Lung (tissue), 12 donors: ENCODE data around the gene SPATA31E1. TPM values are rescaled to one million over a fixed set of nuclear protein-coding genes. Genes with fewer than 3 reads are reported as not detected.

Experiments used
- ATAC-seq: fragments of 200-7000 bp; cut with Tn5 transposase; one replicate; pipeline ENCODE4 v1.9.1; 2020; ENCODE audit warnings: moderate number of reproducible peaks; ENCODE audit not compliant: insufficient read depth, low FRiP score
- DNase-seq, 3 donors: peaks; one replicate each; pipeline ENCODE4 v3.0.0-alpha.2; 2013 to 2017
- H3K27ac ChIP-seq, 2 donors: one replicate each; pipeline ENCODE4 v1.5.1; 2013; ENCODE audit warnings: mild to moderate bottlenecking in 2 of 2, moderate library complexity in 2 of 2, control low read depth in 1 of 2, inconsistent platforms in 1 of 2, low read depth in 1 of 2, low read length in 1 of 2
- H3K27me3 ChIP-seq, 3 donors: one replicate each; pipeline ENCODE4 v1.5.1; 2013; ENCODE audit warnings: low read length in 2 of 3; ENCODE audit not compliant: control insufficient read depth in 3 of 3, insufficient read depth in 3 of 3
- H3K36me3 ChIP-seq, 4 donors: one replicate each; pipeline ENCODE4 v1.5.1; 2013; ENCODE audit warnings: low read length in 4 of 4, mild to moderate bottlenecking in 1 of 4, moderate library complexity in 1 of 4; ENCODE audit not compliant: control insufficient read depth in 4 of 4, insufficient read depth in 4 of 4
- H3K4me1 ChIP-seq, 5 donors: one replicate each; pipeline ENCODE4 v1.5.1; 2013; ENCODE audit warnings: low read length in 5 of 5, mild to moderate bottlenecking in 2 of 5, moderate library complexity in 1 of 5; ENCODE audit not compliant: control insufficient read depth in 5 of 5, insufficient read depth in 5 of 5
- H3K4me3 ChIP-seq: one replicate; pipeline ENCODE4 v1.5.1; 2013; ENCODE audit warnings: mild to moderate bottlenecking, control low read depth, moderate library complexity
- H3K9ac ChIP-seq, 2 donors: one replicate each; pipeline ENCODE4 v1.5.1; 2013; ENCODE audit warnings: low read length in 2 of 2, control low read depth in 1 of 2; ENCODE audit not compliant: insufficient read depth in 1 of 2
- H3K9me3 ChIP-seq, 4 donors: one replicate each; pipeline ENCODE4 v1.5.1; 2013; ENCODE audit warnings: low read length in 3 of 4, mild to moderate bottlenecking in 1 of 4, moderate library complexity in 1 of 4; ENCODE audit not compliant: control insufficient read depth in 4 of 4, insufficient read depth in 3 of 4
- CTCF ChIP-seq: IDR thresholded peaks from 2 replicates; pipeline ENCODE4 v1.5.1; 2012; ENCODE audit warnings: mild to moderate bottlenecking; ENCODE audit errors: control extremely low read depth, extremely low read depth
- WGBS, 2 donors: extraction: QIAGEN DNeasy Blood & Tissue Kit; methylation state at CpG; one replicate each; pipeline ENCODE4 v1.1.7; 2013; 5-methylcytosine and 5-hydroxymethylcytosine counted together
- polyA plus RNA-seq, 2 donors: library from polyadenylated mRNA; stranded (reverse); fragments of 200-250 nt; gene quantifications; one replicate each; pipeline ENCODE4 v1.2.1, GENCODE V29; 2013
- total RNA-seq, 2 donors: library from RNA; depleted of rRNA in 1 of 2; stranded (reverse); fragments of >200 nt in 1 of 2; gene quantifications; one replicate each; pipeline ENCODE4 v1.2.1, GENCODE V29; 2014 to 2021
- donor health status: control.
- donor health status: control.
- donor health status: Bipolar disorder and iron deficiency.
- donor health status: healthy.
- donor health status: DM: yes; HTN: yes; CAD: no.

The SPATA31E1 gene
- total and polyA plus RNA-seq, 4 donors: not detected

GRCh38 chr9:87836951-87837705 lies 45.5 kb upstream of the SPATA31E1 start:
- Histone ChIP-seq H3K36me3 (no peaks in the 10 kb centered on the region), H3K27me3 (no peaks in the 10 kb centered on the region), H3K9ac (no peak overlapping the region), H3K9me3 (no peaks in the 10 kb centered on the region), H3K4me3 (no peak overlapping the region), H3K27ac (no peak overlapping the region), H3K4me1 (peaks cover 0 to 8% (median 0%) of the 10 kb centered on the region in 5 donors)
- ATAC-seq: no peak
- TF ChIP-seq CTCF: no peak
- DNase-seq: peak in 2 of 3 donors; percentile 62 to 82
- 70 to 82% methylated on average over 7 of the region's 7 CpGs for WGBS, 2 donors

DNA sequence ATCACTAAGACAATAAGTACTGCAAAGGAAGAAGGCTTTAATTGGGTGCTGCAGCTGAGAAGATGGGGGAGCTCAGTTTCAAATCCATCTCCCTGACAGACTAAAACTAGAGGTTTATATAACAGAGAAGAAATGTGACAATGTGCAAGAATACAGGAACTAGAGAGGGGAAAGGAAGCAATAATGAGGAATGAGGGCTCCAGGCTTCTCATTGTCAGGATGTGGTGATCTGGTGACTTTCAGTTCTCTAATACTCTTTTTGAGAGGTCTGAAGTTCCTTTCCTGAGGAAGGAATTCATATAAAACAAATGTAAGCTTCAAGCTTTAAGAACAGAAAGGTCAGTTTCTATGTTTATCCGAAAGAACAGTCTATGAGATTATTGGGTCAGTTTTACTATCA lies 42.5 kb upstream of the SPATA31E1 start:
- Histone ChIP-seq H3K27ac (no peak overlapping the region), H3K27me3 (no peaks in the 10 kb centered on the region), H3K9me3 (no peaks in the 10 kb centered on the region), H3K9ac (no peak overlapping the region), H3K4me3 (no peak overlapping the region), H3K36me3 (no peaks in the 10 kb centered on the region), H3K4me1 (peaks cover 0 to 8% (median 0%) of the 10 kb centered on the region in 5 donors)
- no peak for TF ChIP-seq CTCF
- 61 to 80% methylated on average over 1 of the region's 1 CpG for WGBS, 2 donors
- no peak for ATAC-seq
- no peak for DNase-seq

DNA sequence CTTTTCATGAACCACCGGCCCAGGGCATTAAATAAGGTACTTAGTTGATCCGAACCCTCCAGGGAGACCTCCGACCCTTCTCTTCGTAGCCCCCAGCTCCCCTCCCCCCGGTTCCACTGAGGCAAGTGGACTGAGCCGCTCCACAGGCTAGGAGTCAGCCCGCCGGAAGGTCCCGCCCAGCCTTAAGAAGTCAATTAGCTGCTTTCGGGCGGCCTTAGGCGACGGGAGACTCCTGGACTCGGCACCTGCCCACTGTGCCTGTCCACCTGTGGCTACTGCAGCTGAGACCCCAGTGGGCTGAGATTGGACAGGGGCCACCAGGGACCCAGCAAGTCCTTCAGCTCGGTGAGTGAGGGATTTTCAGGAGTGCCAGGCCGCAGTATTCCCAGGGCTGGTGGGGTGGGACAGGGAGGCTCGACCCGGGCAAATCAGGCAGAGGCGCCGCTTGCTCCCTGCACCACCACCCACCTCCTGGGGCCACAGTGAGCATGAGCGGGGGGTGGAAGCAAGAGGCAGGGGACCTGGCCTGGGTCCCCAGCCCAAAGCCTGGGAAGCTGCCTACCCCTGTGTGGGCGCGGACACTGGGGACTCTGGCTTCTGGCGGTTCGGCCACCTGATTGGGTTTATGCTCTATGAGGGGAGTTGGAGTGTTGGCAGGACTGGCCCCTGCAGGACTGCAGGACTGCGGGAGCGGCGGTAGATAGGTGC lies 39.6 kb upstream of the SPATA31E1 start:
- H3K9me3 ChIP-seq: no peaks in the 10 kb centered on the region
- DNase-seq (no peak), ATAC-seq (no peak)
- H3K4me3 ChIP-seq: no peak overlapping the region
- H3K9ac ChIP-seq: no peak overlapping the region
- H3K36me3 ChIP-seq: no peaks in the 10 kb centered on the region
- no peak for TF ChIP-seq CTCF
- no peaks in the 10 kb centered on the region for H3K4me1 ChIP-seq
- no peak overlapping the region for H3K27ac ChIP-seq
- H3K27me3 ChIP-seq: no peaks in the 10 kb centered on the region
- 93 to 95% methylated on average over 28 of the region's 28 CpGs for WGBS, 2 donors
